Measurements from ENCODE around the gene ARHGEF38. TPM values are rescaled to one million over a fixed set of nuclear protein-coding genes. Genes with fewer than 3 reads are reported as not detected.

Gene ARHGEF38
- total RNA-seq, 1 experiment from 2014 or later, result not detected

DNA sequence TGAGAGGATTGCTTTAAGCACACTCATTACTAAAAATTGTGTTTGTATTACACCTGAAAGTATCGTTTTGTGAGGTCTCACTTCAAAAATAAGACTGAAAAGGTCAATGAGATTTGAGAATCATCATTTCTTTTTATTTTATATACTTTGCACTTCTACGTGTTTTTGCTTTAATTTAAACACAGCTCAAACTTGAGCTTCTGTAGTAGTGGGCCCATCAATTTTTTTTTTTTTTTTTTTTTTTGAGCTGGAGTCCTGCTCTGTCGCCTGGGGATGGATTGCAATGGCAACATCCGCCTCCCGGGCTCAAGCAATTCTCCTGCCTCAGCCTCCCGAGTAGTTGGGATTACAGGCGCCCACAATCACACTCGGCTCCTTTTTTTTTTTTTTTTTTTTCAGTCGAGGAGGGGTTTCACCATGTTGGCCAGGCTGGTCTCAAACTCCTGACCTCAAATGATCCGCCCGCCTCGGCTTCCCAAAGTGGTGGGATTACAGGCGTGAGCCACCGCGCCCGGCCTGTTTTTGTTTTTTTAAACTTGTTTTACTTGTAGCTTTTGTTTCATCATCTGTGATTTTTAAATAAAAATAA lies 157.7 kb downstream of the ARHGEF38 start:
- DNase-seq (ENCODE audit: unreplicated experiment), result peak; percentile 23
- POLR2A ChIA-PET, result interaction anchor here (0.6 to 4.6 kb wide), 8 partner anchors 9 to 1289 kb away, joined by 3 to 34 read pairs (median 4); partner anchors contain the start of genes PPA2 and TBCK
- Mint-ChIP-seq H3K9me3 (ENCODE audit: unreplicated experiment) (peaks cover 6% of the 10 kb centered on the region), H3K27me3 (ENCODE audit: insufficient read depth, unreplicated experiment) (no peaks in the 10 kb centered on the region), H3K4me3 (ENCODE audit: unreplicated experiment) (peak overlapping the region; percentile 86), H3K4me1 (ENCODE audit: insufficient read depth, unreplicated experiment) (peaks cover 28% of the 10 kb centered on the region), H3K27ac (ENCODE audit: low read depth, unreplicated experiment) (peak overlapping the region; percentile 91), H3K36me3 (ENCODE audit: insufficient read depth, unreplicated experiment) (no peaks in the 10 kb centered on the region)
- TF ChIP-seq, protein P1, sequence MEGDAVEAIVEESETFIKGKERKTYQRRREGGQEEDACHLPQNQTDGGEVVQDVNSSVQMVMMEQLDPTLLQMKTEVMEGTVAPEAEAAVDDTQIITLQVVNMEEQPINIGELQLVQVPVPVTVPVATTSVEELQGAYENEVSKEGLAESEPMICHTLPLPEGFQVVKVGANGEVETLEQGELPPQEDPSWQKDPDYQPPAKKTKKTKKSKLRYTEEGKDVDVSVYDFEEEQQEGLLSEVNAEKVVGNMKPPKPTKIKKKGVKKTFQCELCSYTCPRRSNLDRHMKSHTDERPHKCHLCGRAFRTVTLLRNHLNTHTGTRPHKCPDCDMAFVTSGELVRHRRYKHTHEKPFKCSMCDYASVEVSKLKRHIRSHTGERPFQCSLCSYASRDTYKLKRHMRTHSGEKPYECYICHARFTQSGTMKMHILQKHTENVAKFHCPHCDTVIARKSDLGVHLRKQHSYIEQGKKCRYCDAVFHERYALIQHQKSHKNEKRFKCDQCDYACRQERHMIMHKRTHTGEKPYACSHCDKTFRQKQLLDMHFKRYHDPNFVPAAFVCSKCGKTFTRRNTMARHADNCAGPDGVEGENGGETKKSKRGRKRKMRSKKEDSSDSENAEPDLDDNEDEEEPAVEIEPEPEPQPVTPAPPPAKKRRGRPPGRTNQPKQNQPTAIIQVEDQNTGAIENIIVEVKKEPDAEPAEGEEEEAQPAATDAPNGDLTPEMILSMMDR (IDR thresholded peaks at IDR 0.05; ENCODE audit: unreplicated experiment), result no peak
- intact Hi-C loops (cut with micrococcal nuclease), result loop anchor here (5.0 kb wide), 2 partner anchors 563 to 1713 kb away; partner anchors contain the start of gene TET2
- CTCF ChIA-PET, result interaction anchor here (0.6 to 6.6 kb wide), 13 partner anchors 9 to 901 kb away, joined by 3 to 39 read pairs (median 4); partner anchors contain the start of gene PPA2
- no TSS peak for BruUV-seq (replicated peaks)

DNA sequence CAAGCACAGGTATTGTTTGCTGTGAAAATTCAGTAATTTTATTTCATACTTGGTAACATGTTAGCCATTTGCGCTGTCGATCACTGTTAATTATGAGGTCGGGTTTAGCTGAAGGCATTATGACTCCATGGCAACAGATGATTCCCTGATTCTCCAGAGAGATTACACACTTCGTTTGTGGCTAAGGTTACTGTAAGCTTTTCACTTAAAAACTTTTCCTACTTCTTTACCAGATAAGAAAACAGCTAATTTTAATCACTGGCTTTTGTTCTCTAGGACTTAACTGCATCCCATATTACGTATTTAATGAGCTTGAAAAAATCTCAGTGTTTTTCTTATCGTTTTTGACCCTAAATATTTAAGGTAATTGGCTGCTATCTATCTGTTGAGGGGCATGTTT lies 158.3 kb downstream of the ARHGEF38 start:
- Mint-ChIP-seq H3K36me3 (ENCODE audit: insufficient read depth, unreplicated experiment) (no peaks in the 10 kb centered on the region), H3K4me3 (ENCODE audit: unreplicated experiment) (peak overlapping the region; percentile 86), H3K27me3 (ENCODE audit: insufficient read depth, unreplicated experiment) (no peaks in the 10 kb centered on the region), H3K27ac (ENCODE audit: low read depth, unreplicated experiment) (peak overlapping the region; percentile 91), H3K9me3 (ENCODE audit: unreplicated experiment) (peaks cover 6% of the 10 kb centered on the region), H3K4me1 (ENCODE audit: insufficient read depth, unreplicated experiment) (peaks cover 28% of the 10 kb centered on the region)
- ChIA-PET POLR2A (interaction anchor here (0.7 to 4.6 kb wide), 6 partner anchors 8 to 1289 kb away, joined by 3 to 34 read pairs (median 4); partner anchors contain the start of gene PPA2), CTCF (interaction anchor here (0.6 to 6.6 kb wide), 5 partner anchors 78 to 635 kb away, joined by 3 to 39 read pairs (median 7); partner anchors contain the start of gene PPA2)
- TF ChIP-seq, protein P1 (IDR thresholded peaks at IDR 0.05; ENCODE audit: unreplicated experiment), result no peak
- no TSS peak for BruUV-seq (replicated peaks)
- intact Hi-C loops (cut with micrococcal nuclease), result loop anchor here (5.0 kb wide), 2 partner anchors 563 to 1713 kb away; partner anchors contain the start of gene TET2
- peak; percentile 59 for DNase-seq (ENCODE audit: unreplicated experiment)

DNA sequence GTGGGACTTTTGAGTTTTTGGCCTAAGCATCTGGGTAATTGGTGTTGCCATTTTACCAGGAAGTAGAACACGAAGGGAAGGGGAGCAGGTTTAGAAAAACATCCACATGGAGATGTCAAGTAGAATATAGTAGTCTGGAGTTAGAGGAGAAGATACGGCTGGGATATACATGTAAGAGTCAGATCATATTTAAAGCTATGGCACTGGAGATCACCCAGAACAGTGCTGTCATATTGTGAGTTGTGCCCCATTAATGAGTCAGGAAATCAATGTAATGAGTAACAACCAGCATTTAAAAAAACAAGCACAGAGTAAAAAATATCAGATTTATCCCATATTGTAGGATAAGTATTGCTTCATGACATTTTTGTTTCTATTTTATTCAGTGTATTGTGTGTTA lies 160.3 kb downstream of the ARHGEF38 start:
- H3K36me3 Mint-ChIP-seq (ENCODE audit: insufficient read depth, unreplicated experiment), result no peaks in the 10 kb centered on the region
- peak overlapping the region; percentile 17 for H3K4me3 Mint-ChIP-seq (ENCODE audit: unreplicated experiment)
- H3K4me1 Mint-ChIP-seq (ENCODE audit: insufficient read depth, unreplicated experiment), result peaks cover 12% of the 10 kb centered on the region
- peak; percentile 33 for DNase-seq (ENCODE audit: unreplicated experiment)
- peak overlapping the region; percentile 83 for H3K27ac Mint-ChIP-seq (ENCODE audit: low read depth, unreplicated experiment)
- no TSS peak for BruUV-seq (replicated peaks)
- CTCF ChIA-PET, result interaction anchor here (1.1 to 6.6 kb wide), 3 partner anchors 56 to 239 kb away, joined by 3 to 39 read pairs (median 5); partner anchors contain the start of gene PPA2
- POLR2A ChIA-PET, result interaction anchor here (0.6 to 3.6 kb wide), 2 partner anchors 239 to 494 kb away, joined by 4 to 25 read pairs; partner anchors contain the start of gene PPA2
- no peaks in the 10 kb centered on the region for H3K9me3 Mint-ChIP-seq (ENCODE audit: unreplicated experiment)
- TF ChIP-seq, protein P1 (IDR thresholded peaks at IDR 0.05; ENCODE audit: unreplicated experiment), result no peak
- intact Hi-C loops (cut with micrococcal nuclease), result loop anchor here (5.0 kb wide), 2 partner anchors 565 to 1715 kb away; partner anchors contain the start of gene TET2
- H3K27me3 Mint-ChIP-seq (ENCODE audit: insufficient read depth, unreplicated experiment), result no peaks in the 10 kb centered on the region

DNA sequence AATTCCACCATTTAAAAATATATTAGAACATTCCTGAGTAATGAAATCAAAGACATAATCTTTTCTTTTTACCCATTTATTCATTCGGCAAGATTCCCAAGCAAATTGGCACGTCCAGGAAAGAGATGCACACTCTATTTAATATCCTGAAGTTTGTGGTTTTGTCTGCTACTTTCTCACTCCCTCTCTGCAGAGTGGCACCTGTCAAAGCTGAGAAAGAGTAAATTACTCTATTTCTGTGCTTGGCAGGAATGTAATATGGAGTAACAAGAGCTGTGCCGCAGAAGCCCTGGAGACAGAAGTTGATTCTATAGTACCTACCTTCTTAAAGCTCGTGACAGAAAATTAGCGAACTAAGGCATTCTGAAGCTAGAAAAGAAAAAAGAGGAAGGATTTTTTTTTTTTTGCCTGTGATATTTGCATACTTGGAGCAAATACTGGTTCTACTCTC lies 161.7 kb downstream of the ARHGEF38 start:
- Mint-ChIP-seq H3K4me1 (ENCODE audit: insufficient read depth, unreplicated experiment) (peaks cover 12% of the 10 kb centered on the region), H3K36me3 (ENCODE audit: insufficient read depth, unreplicated experiment) (no peaks in the 10 kb centered on the region), H3K9me3 (ENCODE audit: unreplicated experiment) (no peaks in the 10 kb centered on the region), H3K27me3 (ENCODE audit: insufficient read depth, unreplicated experiment) (no peaks in the 10 kb centered on the region), H3K27ac (ENCODE audit: low read depth, unreplicated experiment) (peak overlapping the region; percentile 90), H3K4me3 (ENCODE audit: unreplicated experiment) (peak overlapping the region; percentile 67)
- ChIA-PET CTCF (interaction anchor here (0.6 to 6.6 kb wide), 10 partner anchors 9 to 1717 kb away, joined by 3 to 39 read pairs (median 3); partner anchors contain the start of gene PPA2), POLR2A (interaction anchor here (0.6 to 3.6 kb wide), 4 partner anchors 83 to 1717 kb away, joined by 3 to 25 read pairs (median 8); partner anchors contain the start of gene PPA2)
- TF ChIP-seq, protein P1 (IDR thresholded peaks at IDR 0.05; ENCODE audit: unreplicated experiment), result no peak
- no TSS peak for BruUV-seq (replicated peaks)
- intact Hi-C loops (cut with micrococcal nuclease), result loop anchor here (5.0 kb wide), 2 partner anchors 567 to 1717 kb away; partner anchors contain the start of gene TET2
- DNase-seq (ENCODE audit: unreplicated experiment), result peak; percentile 58

Data from MCF 10A (cell line).